RWPE1 (cell line): ENCODE data around the gene EBI3.
"Not testable (repeated sequence)": the region's sequence is repeated elsewhere in the genome, so short reads cannot be mapped to it uniquely, and the experiment has no call there.

ENCODE experiments used
- CTCF ChIA-PET: fragments of 350-600 bp; sonication (Branson Sonifier 250); formaldehyde crosslinking; extraction: SDS; loops from one replicate; lab custom pipeline; 2021; lab: Yijun Ruan, JAX
- POLR2A ChIA-PET: fragments of 400-600 bp; formaldehyde crosslinking; extraction: SDS; loops from one replicate; lab custom pipeline; 2020; ENCODE audit warnings: antibody characterized with exemption; ENCODE audit not compliant: low non-redundant PET; lab: Yijun Ruan, JAX
- DNase-seq: peaks from one replicate; pipeline ENCODE4 v3.0.0; 2012; ENCODE audit warnings: low spot score
- H3K27ac ChIP-seq: fragments of 450-650 bp; 2 replicates; pipeline ENCODE4 v1.5.1; 2017
- CTCF ChIP-seq: fragments of 450-650 bp; conservative IDR thresholded peaks from 2 replicates; pipeline ENCODE4 v1.5.1; 2017; ENCODE audit warnings: low read depth, mild to moderate bottlenecking

EBI3 gene

GRCh38 chr19:4185413-4186086 lies 43.8 kb upstream of the EBI3 start:
- CTCF ChIA-PET: no interaction called here
- DNase-seq: no peak
- TF ChIP-seq CTCF: no peak
- H3K27ac ChIP-seq: no peak overlapping the region
- POLR2A ChIA-PET: no interaction called here

- H3K27ac ChIP-seq: no peak overlapping the region
- TF ChIP-seq CTCF: peak; percentile 85
- peak; percentile 76 for DNase-seq
- POLR2A ChIA-PET: no interaction called here
- CTCF ChIA-PET: interaction anchor here (0.6 kb wide), 3 partner anchors 45 to 530 kb away, joined by 3 to 6 read pairs (median 4); no protein-coding TSS in a partner anchor
Observed at GRCh38 chr19:4186087-4186993, 43.0 kb upstream of the EBI3 start.

GRCh38 chr19:4187313-4188122 lies 41.8 kb upstream of the EBI3 start:
- CTCF ChIA-PET: no interaction called here
- DNase-seq: no peak
- no peak overlapping the region for H3K27ac ChIP-seq
- POLR2A ChIA-PET: no interaction called here
- no peak for TF ChIP-seq CTCF

GRCh38 chr19:4189641-4190040 lies 39.7 kb upstream of the EBI3 start:
- POLR2A ChIA-PET: no interaction called here
- no peak for DNase-seq
- no peak overlapping the region for H3K27ac ChIP-seq
- TF ChIP-seq CTCF: no peak
- CTCF ChIA-PET: interaction anchor here (1.0 kb wide), 1 partner anchor 11 kb away, joined by 3 read pairs; no protein-coding TSS in a partner anchor

GRCh38 chr19:4192537-4192936 lies 36.8 kb upstream of the EBI3 start:
- POLR2A ChIA-PET, CTCF ChIA-PET, DNase-seq, H3K27ac ChIP-seq: not testable (repeated sequence)

- DNase-seq: no peak
- no peak overlapping the region for H3K27ac ChIP-seq
- no peak for TF ChIP-seq CTCF
- CTCF ChIA-PET: no interaction called here
- POLR2A ChIA-PET: no interaction called here
Observed at GRCh38 chr19:4194353-4194752, 35.0 kb upstream of the EBI3 start.
